Suprapubic skin (tissue), 4 donors: Measurements from ENCODE around the gene WDR43. TPM values are rescaled to one million over a fixed set of nuclear protein-coding genes. Genes with fewer than 3 reads are reported as not detected.

ENCODE experiments used
- DNase-seq, 2 donors: peaks; one replicate each; pipeline ENCODE4 v3.0.0-alpha.2; 2019; ENCODE audit warnings: low spot score in 2 of 2
- H3K27ac ChIP-seq: fragments of 200-600 bp; sonication (generic); one replicate; pipeline ENCODE4 v1.5.1; 2019
- H3K27me3 ChIP-seq: fragments of 200-600 bp; sonication (generic); one replicate; pipeline ENCODE4 v1.5.1; 2019
- H3K36me3 ChIP-seq: fragments of 200-600 bp; sonication (generic); one replicate; pipeline ENCODE4 v1.5.1; 2019
- H3K4me1 ChIP-seq: fragments of 200-600 bp; sonication (generic); one replicate; pipeline ENCODE4 v1.5.1; 2019
- H3K4me3 ChIP-seq: fragments of 200-600 bp; sonication (generic); one replicate; pipeline ENCODE4 v1.5.1; 2019; ENCODE audit warnings: mild to moderate bottlenecking
- H3K9me3 ChIP-seq: fragments of 200-600 bp; sonication (generic); one replicate; pipeline ENCODE4 v1.5.1; 2019
- CTCF ChIP-seq, 2 donors: fragments of 200-600 bp in 1 of 2; fragments of 450-650 bp in 1 of 2; sonication (generic) in 1 of 2; IDR thresholded peaks; one replicate each; pipeline ENCODE4 v1.5.1; 2016 to 2019; ENCODE audit warnings: antibody characterized with exemption in 2 of 2, mild to moderate bottlenecking in 1 of 2, moderate library complexity in 1 of 2
- EP300 ChIP-seq: sonication (generic); formaldehyde crosslinking; IDR thresholded peaks from one replicate; pipeline ENCODE4 v1.6.1; 2017; ENCODE audit warnings: antibody characterized with exemption
- POLR2A ChIP-seq, 2 donors: fragments of 450-650 bp; IDR thresholded peaks; one replicate each; pipeline ENCODE4 v1.6.1; 2017; ENCODE audit warnings: antibody characterized with exemption in 2 of 2, mild to moderate bottlenecking in 2 of 2, moderate library complexity in 2 of 2
- POLR2AphosphoS5 ChIP-seq, 3 donors: sonication (generic); formaldehyde crosslinking; IDR thresholded peaks; one replicate each; pipeline ENCODE4 v1.6.1; 2017; ENCODE audit warnings: antibody characterized with exemption in 3 of 3
- WGBS: methylation state at CpG from one replicate; pipeline ENCODE4 v1.1.5; 2018; 5-methylcytosine and 5-hydroxymethylcytosine counted together
- total RNA-seq, 4 donors: library from RNA; depleted of rRNA; stranded (reverse); fragments of >200 nt; gene quantifications; one replicate each; pipeline ENCODE4 v1.1.0, GENCODE V29; 2016

Gene WDR43
- total RNA-seq, 4 donors from 2014 or later = 49.3 to 92.5 (median 62.2) TPM

DNA sequence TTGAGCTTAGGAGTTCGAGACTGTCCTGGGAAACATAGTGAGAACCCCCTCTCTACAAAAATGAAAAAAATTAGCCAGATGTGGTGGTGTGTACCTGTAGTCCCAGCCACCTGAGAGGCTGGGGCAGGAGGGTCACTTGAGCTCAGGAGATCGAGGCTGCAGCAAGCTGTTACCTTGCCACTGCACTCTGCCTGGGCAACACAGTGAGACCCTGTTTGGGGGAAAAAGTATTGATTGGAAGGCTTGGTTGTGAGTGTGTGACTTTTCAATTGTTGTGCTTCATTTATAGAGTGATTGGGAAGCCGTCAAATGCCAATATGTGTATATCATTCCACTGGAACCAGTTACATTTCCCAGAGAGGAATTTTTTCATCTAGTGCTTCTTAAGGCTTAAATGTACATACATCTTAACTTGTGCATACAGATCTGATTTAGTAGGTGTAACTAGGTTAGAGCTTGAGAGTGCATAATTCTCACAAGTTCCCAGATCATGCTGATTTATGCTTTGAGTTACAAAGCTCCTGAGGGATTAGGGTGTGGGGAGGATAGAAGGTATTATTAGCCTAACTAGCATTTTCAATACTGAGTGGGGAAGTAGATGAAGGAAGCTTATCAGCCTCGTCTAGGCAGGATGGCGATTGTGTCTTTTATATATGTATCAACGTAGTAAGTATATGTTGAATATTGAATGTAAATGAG is 15.3 kb downstream of the WDR43 start:
- H3K27me3 ChIP-seq = no peaks in the 10 kb centered on the region
- no peaks in the 10 kb centered on the region for H3K9me3 ChIP-seq
- no peak overlapping the region for H3K27ac ChIP-seq
- no peaks in the 10 kb centered on the region for H3K4me1 ChIP-seq
- TF ChIP-seq CTCF (IDR thresholded peaks at IDR 0.05) (no peak), EP300 (no peak), POLR2AphosphoS5 (IDR thresholded peaks at IDR 0.05) (no peak), POLR2A (IDR thresholded peaks at IDR 0.05) (no peak)
- no peak overlapping the region for H3K4me3 ChIP-seq
- DNase-seq = no peak
- H3K36me3 ChIP-seq = peaks cover 69% of the 10 kb centered on the region
- WGBS = 85% methylated on average over 6 of the region's 6 CpGs

GRCh38 chr2:28915939-28916338 is 21.5 kb downstream of the WDR43 start:
- Histone ChIP-seq H3K4me1 (no peaks in the 10 kb centered on the region), H3K27ac (no peak overlapping the region), H3K4me3 (no peak overlapping the region), H3K9me3 (no peaks in the 10 kb centered on the region), H3K27me3 (no peaks in the 10 kb centered on the region), H3K36me3 (peaks cover 68% of the 10 kb centered on the region)
- no peak for DNase-seq
- TF ChIP-seq EP300 (no peak), CTCF (IDR thresholded peaks at IDR 0.05) (no peak), POLR2A (IDR thresholded peaks at IDR 0.05) (no peak), POLR2AphosphoS5 (IDR thresholded peaks at IDR 0.05) (no peak)
- 75% methylated on average over 1 of the region's 1 CpG for WGBS

DNA sequence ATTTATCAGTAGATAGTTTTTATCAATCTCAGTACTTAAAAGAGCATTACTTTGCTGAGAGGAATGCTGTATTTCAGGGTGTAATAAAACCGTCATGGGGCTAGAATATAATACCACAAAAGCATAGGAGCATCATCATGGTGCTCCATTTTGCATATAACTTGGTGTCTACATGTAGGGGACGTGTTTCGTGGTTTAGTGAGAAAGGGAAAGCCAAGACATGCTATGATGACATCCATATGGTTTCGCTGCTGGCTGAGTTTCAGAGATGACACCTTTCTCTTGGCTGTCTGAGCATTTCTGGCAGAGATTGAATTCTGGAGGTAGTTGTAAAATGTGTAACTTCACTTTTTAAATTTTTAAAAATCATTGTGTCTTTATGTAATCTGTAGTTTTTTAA is 32.4 kb downstream of the WDR43 start:
- no peak for TF ChIP-seq POLR2A (IDR thresholded peaks at IDR 0.05)
- no peak for TF ChIP-seq EP300
- no peak for TF ChIP-seq POLR2AphosphoS5 (IDR thresholded peaks at IDR 0.05)
- TF ChIP-seq CTCF (IDR thresholded peaks at IDR 0.05) = no peak
- no peak for DNase-seq
- H3K36me3 ChIP-seq = peaks cover 88% of the 10 kb centered on the region
- no peaks in the 10 kb centered on the region for H3K27me3 ChIP-seq
- no peak overlapping the region for H3K4me3 ChIP-seq
- no peaks in the 10 kb centered on the region for H3K9me3 ChIP-seq
- WGBS = 60% methylated on average over 4 of the region's 4 CpGs
- no peak overlapping the region for H3K27ac ChIP-seq
- peaks cover 9% of the 10 kb centered on the region for H3K4me1 ChIP-seq

DNA sequence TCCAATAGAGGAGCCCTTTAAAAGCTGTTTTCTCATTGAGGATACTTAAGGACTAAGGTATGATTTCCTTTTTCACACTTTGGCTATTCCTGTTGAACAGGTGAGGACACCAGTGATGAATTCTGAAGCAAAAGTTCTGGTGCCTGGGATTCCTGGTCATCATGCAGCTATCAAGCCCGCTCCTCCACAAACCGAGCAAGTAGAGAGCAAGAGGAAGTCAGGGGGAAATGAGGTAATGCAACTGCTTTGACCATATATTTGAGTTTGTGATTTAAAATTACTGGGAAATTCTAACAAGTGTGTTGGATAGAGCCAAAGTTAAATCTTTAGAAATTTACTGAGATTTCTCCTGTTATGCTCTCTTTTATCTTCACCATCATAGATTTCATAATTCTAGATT is 33.0 kb downstream of the WDR43 start:
- WGBS = 78% methylated on average over 2 of the region's 2 CpGs
- Histone ChIP-seq H3K4me1 (peaks cover 9% of the 10 kb centered on the region), H3K27ac (no peak overlapping the region), H3K4me3 (no peak overlapping the region), H3K27me3 (no peaks in the 10 kb centered on the region), H3K36me3 (peaks cover 91% of the 10 kb centered on the region), H3K9me3 (no peaks in the 10 kb centered on the region)
- TF ChIP-seq CTCF (IDR thresholded peaks at IDR 0.05) = no peak
- no peak for TF ChIP-seq POLR2AphosphoS5 (IDR thresholded peaks at IDR 0.05)
- TF ChIP-seq POLR2A (IDR thresholded peaks at IDR 0.05) = no peak
- no peak for TF ChIP-seq EP300
- no peak for DNase-seq

DNA sequence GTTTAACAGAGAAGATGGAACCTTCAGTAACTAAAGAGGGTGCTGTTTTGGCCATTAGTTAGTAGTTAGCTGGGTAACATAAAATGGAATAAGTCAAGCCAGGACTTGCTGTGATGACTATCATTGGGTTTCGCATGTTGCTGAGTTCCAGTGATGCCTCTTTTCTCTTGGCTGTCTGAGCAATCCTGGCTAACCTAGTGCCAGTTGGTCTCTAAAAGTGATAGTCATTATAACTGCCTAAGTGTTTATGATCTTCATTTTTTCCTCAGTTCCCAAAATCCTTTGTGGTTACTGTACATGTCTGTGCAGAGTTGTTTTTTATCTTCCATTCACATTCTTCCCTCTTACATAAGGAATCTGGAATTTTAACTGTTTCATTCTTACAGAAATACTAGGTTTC is 33.4 kb downstream of the WDR43 start:
- DNase-seq = no peak
- Histone ChIP-seq H3K4me1 (peaks cover 9% of the 10 kb centered on the region), H3K36me3 (peaks cover 90% of the 10 kb centered on the region), H3K27ac (no peak overlapping the region), H3K9me3 (no peaks in the 10 kb centered on the region), H3K27me3 (no peaks in the 10 kb centered on the region), H3K4me3 (no peak overlapping the region)
- TF ChIP-seq EP300 = no peak
- TF ChIP-seq CTCF (IDR thresholded peaks at IDR 0.05) = no peak
- TF ChIP-seq POLR2AphosphoS5 (IDR thresholded peaks at IDR 0.05) = no peak
- no peak for TF ChIP-seq POLR2A (IDR thresholded peaks at IDR 0.05)
- 57% methylated on average over 1 of the region's 1 CpG for WGBS
